RKO (cell line): ENCODE results near the gene PRKCH.
A peak's percentile ranks its signal among the peaks of the same experiment; 100 is the strongest.

Experiments
- DNase-seq: peaks from one replicate; pipeline ENCODE4 v3.0.0-alpha.2; 2016; ENCODE audit warnings: low spot score

Gene PRKCH

GRCh38 chr14:61532763-61533162 lies 211.4 kb downstream of the PRKCH start:
- DNase-seq = no peak

- DNase-seq = no peak
These were observed 212.3 kb downstream of the PRKCH start for GRCh38 chr14:61533513-61534255.

DNA sequence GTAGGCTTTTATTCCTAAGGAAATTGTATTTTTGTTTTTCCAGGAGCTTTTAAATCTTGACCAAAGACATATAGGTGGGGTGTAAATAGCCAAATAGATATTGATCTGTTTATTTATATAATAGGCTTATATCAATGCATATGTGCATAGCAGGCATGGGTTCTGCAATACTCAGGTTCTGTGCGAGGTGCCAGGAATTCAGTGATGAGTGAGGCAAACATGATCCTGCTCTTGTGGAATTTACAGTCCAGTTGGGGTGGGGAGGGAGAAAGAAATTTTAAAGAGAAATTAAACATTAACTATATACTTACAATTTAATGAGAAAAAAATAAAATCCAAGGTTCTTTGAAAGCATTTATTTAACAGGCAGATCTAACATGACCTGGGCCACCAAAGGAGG lies 213.7 kb downstream of the PRKCH start:
- DNase-seq = no peak

- DNase-seq = no peak
These were observed 214.1 kb downstream of the PRKCH start for GRCh38 chr14:61535458-61535857.

DNA sequence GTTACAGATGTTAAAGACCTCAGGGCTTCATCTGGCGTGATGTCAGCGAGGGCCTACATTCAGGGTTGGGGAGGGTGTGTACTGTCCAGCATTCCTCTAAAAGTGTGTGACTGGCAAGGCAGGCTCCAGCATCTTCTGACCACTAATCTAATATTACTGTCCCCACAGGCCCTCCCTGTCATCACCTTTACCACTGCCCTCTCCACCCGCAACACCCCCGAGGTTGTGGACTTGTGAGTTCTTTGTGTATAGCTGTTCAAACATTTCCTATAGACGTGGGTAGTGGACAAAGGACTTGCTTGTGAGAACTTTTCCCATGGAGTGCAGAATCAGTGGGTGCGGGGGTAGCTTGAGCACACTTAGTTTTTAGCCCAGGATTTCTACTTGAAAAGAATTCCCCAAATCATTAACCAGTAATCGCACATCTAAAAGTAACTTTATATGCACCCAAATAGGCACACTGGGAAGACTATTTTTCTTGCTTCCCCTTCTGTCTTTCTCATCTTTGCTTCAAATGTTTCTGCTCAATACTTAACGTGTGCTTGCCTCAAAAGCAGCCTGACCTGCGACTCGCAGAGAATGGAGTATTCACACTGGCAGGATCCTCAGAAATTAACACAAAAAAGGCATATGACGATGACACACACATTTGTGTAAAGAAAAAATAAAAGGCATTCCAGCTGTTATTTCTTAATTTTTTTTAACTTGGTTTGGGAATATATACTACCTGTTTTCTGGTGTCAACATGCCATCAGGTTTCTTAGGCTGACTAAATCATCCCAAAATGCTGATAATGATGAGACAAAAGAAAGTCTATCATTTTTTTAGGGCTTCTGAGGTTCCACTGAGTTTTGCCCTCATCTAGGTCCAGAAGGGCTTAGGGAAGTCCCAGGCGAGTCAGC lies 215.5 kb downstream of the PRKCH start:
- DNase-seq = no peak

DNA sequence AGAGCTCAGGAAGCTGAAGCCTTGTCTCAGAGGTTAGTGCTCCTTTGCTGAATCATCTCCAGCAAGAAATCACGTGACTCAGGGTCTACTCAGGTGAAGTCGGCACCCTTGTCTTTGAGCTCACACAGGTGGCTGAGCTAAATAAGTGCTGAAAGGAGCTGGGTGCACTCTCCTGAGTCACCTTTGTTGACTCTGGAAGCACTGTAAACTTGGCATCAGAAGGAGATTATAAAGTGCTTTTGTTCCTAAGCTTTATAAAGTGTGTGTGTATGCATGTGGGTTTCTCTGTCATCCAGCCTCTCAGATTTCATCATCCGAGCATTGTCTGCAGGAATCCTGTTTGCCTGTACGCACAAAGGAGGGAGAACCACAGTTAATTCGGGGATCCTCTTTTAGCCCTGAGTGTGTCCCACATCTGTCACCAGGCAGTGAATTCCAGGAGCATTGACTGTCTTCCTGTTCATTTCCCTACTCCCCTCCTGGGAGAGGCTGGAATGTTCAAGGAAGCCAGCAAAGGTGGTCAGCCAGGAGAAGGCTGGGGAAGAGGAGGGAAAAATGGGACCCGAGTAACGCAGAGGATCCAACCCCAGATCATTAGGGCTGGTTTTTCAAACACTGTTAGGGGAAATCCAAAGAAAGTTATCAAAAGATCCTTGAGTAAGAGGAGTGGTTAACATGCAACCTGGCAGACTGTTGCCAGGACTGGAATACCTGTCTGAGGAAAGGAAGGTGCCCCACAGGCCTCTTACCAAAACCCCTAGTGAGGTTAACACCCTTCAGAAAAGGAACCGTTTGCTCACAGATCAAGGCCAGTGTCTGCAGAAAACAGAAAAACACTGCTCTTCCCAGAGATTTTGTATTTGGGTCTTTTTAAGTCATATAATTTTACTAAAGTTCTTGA lies 216.4 kb downstream of the PRKCH start:
- peak; percentile 9 for DNase-seq

GRCh38 chr14:61538464-61539022 lies 217.2 kb downstream of the PRKCH start:
- no peak for DNase-seq

GRCh38 chr14:61539631-61540030 lies 218.3 kb downstream of the PRKCH start:
- no peak for DNase-seq

- no peak for DNase-seq
These were observed 219.6 kb downstream of the PRKCH start for GRCh38 chr14:61540931-61541330.

DNA sequence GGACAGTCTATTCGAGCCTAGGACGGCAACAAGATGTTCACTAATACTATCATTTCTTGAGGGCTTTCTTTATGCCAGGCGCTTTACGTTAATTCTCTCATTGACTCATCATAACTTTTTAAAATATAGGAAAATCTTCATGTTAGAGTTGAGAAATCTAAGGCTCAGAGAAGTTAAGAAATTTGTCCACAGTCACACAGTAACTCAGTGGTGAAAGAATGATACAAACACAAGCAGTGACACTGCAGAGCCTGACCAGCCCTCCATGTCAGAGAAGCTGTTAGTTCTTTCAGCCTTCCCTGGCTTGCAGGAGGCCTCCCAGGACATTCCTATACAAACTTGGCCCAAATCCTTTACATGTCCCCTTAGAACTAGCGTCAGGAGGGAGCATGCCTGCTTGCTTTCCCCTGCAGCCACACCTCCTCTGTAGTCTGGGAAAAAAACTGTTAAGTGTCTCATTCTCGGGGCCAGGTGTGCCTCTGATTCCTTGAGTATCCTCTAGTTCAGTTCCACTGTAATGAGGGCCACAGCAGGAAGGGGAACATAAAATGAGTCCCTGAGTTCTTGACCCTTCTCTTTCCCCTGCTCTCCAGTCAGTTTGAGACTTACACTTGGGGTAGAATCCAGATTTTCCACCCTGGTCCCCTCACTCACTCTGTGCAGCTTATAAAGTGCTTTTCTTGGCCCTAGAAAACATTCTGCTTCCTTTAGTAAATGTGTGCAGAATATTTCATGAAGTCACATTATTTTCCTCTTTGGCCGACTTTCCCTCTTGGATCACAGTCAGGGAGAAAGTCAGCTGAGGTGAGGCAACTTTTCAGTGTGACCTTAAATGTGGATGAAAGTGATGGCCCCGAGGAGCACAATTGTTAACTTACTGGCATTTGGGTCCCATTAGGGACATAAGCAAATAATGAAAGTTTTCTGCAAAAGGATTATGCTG lies 221.7 kb downstream of the PRKCH start:
- DNase-seq = no peak

GRCh38 chr14:61543946-61544345 lies 222.6 kb downstream of the PRKCH start:
- DNase-seq = no peak

DNA sequence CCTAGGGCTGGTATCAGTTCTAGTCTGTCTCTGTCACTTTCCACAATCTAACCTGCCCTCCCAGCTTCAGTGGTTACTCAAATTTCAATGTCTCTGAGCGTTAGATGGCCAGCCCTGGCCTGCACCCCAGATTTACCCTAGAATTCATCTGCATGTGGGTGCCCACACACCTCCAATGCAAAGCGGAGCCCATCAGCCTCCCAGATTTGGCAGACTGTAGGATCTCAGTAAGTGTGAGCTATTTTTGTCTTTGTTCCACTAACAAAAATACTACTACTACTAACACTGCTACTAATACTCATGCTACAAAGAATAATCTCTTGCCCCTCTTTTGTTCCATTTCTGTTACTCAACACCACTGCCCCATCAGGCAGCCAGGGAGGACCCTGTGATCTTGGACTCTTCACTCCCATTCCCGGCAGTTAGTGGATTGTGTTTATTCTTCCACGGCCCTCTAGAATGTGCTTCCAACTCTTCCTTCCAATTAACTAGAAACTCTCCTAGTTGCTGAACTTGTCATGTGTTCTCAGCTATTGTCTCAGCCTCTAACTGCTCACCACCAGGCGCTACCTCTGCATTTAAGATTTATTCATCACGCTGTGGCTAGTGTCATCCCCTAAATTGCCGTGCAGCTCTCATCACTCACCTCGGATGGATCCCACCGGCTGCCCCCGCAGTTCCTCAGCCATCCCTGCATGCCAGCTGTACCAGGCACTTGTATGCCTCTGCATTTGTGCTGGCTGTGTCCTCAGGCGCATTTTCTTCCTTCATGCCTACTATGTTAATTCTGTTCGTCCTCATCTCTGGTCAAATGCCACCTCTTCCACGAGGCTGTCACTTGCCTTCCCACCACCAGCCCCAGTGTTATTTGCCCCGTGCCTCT lies 223.3 kb downstream of the PRKCH start:
- no peak for DNase-seq

DNA sequence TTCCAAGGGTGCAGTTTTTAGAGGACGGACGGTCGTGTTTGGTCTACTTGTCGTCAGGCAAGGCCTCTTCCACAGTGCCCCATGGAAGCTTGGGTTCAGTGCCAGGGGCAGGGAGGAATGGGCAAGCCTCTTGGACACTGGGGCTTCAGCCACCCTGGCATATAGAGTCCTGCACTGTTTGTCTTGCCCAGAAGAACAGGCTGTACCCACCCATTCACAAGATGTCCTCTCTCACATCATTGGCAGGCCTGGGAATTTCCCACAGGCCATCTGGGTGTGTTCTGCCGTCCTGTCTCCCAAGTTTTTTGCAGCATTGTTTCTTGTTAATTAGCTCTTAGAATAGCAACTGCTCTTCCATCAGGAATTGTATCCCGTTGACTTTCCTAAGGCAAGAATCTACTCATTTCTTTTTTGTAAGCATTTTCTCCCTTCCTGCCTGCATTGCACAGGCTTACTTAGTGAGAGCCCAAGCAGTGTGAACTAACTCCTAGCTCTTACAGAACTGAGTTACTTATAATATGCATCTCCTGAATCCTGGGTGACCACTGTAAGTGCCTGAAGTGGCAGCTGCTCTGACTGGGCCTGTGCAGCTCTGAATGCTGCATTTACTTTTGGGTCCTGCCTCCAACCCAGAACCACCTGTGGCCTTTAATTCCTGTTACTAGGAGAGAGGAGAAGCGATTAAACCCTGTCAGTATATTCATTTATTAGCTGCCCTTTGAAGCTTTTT lies 224.5 kb downstream of the PRKCH start:
- no peak for DNase-seq

- DNase-seq = peak; percentile 58
These were observed 226.0 kb downstream of the PRKCH start for GRCh38 chr14:61547186-61548069.

DNA sequence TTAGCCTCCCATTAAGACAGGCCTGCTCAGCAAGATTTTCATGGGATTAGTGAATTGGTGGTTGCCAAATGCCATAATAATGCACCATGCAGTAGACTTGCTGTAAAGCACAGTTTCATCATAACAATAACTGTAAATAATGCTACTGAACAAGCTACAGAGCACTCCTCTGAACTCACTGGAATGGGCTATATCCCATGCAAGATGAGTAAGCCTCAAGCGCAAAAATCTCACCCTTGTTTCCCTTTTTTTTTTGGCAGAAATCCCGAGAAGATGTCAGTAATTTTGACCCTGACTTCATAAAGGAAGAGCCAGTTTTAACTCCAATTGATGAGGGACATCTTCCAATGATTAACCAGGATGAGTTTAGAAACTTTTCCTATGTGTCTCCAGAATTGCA lies 228.0 kb downstream of the PRKCH start:
- DNase-seq = no peak

DNA sequence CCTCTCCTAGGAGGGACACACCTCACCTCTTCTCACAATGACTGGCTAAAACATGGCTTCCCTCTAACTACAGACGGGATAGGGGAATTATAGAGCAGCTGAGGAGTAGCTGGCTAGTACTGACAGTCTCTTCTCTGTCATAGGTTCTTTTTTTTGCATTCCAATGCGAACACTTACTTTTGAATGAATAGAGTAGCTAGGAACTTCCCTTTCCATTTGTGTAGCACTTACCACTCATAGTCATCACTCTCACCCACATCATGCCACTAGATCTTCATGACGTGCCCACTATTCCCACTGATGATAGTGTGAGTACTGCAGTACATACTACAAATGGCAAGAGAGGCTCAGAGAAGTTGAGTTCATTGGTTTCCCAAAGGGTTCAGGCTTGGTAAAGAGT lies 230.0 kb downstream of the PRKCH start:
- no peak for DNase-seq

GRCh38 chr14:61552241-61552640 lies 230.9 kb downstream of the PRKCH start:
- no peak for DNase-seq
